GM18517 (cell line): ENCODE results near the gene SMC5.
"Not testable (repeated sequence)": the region's sequence is repeated elsewhere in the genome, so short reads cannot be mapped to it uniquely, and the experiment has no call there.

ENCODE experiments used
- ATAC-seq: cut with Tn5 transposase; IDR thresholded peaks from one replicate; pipeline ENCODE4 v1.9.1; 2021; ENCODE audit warnings: mild to moderate bottlenecking, moderate library complexity; ENCODE audit not compliant: unreplicated experiment

SMC5 gene

DNA sequence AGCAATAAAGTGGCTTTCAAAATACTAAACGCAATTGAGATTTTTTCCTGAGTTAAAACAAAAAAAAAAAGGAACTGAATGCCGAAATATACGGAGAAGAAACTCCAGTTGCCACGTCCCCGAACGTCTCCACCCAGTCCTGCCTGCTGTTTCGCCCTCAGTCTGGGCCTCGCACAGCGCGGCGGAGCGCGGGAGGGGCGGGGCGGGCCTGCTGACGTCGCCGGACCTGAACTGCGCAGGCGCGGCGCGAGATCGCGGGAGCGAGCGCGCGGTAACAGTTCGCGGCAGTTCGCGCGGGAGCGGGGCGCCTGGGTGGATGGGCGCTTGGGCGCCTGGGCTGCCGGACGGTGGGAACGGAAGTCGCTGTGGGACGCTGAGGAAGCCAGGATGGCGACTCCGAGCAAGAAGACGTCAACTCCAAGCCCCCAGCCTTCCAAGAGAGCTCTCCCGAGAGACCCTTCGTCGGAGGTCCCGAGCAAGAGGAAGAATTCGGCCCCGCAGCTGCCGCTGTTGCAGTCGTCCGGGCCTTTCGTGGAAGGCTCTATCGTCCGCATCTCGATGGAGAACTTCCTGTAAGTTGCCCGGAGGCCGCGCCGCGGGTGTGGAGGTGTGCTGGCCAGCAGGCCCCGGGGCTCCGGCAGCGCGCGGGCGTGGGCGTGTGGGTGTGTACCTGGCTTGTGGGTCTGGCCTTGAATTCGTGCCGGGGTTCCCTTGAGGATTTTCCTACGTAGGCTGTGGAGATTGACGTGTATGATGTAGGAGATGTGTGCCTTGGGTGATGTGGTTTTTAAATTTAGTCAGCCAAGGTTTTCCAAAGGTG, at the start of gene SMC5:
Gene SMC5, plus strand, starts transcription at position 287 of the 820 bp plus-strand sequence. Its CDS starts 101 bp downstream, at position 388.
- ATAC-seq = peak; percentile 87

DNA sequence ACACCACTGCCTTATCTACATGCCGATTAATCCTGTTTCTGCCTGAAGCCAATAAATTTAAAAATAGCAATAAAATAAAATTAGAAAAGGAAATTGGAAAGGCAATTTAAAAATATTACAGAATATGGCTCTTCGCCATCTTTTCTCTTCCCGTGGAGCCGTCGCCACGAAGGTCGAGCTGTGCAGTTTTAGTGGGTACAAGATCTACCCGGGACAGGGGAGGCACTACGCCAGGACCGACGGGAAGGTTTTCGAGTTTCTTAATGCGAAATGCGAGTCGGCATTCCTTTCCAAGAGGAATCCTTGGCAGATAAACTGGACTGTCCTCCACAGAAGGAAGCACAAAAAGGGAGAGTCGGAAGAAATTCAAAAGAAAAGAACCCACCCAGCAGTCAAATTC, 41.7 kb upstream of the SMC5 start:
- no peak for ATAC-seq

DNA sequence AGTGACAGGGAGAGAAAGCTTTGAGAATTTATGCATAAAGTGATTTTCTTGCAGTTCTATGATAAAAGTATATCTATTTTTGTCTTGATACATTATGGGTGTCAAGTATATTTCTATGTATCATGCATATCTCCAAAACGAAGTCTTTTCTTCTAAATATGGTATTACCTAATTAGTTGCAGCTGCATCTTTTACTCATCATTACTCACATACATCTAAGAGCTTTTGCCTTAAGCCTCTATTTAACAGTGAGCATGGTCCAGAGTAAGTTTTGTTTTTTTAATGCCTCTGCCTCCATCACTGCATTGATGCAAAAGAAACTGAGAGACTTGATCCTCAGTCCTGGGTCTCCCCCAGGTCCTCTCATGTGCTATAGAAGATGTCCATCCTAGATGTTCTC, 40.0 kb upstream of the SMC5 start:
- ATAC-seq = no peak

DNA sequence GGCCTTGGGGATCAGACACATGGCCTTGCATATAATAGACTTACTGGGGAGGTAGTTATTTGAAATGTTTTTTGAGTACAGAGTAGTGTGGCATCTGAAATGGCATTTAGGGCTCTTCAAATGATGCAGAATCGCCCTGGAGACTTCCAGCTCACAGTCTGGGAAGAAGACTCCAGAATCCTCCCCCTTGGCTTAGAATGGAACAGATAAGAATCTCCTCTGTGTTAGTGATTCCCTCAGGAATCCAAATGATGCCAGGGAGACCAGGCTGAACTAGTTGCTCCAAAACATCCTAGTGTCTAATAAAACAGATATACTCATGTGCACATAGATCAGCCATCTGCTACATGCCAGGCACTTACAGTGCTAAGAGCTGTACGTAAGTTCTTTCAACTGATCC, 38.6 kb upstream of the SMC5 start:
- ATAC-seq = no peak

DNA sequence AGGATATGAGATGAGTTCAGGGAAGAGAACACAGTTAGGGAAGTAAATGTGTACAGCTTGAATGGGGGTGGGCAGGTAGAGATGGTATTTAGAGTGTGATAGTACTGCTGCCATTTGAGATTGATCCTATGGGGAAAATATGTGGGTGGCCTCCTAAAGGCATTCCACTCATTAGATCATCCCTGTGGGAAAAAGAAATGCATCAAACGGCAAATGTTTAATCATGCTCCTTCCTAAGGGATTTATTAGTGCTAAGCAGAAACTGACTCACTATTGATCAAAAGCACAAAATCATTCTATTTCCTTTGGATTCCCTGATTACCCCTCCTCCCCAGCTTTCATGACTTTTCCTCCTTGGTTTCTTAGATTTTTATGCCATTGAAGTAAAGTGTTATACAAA, 36.4 kb upstream of the SMC5 start:
- no peak for ATAC-seq

DNA sequence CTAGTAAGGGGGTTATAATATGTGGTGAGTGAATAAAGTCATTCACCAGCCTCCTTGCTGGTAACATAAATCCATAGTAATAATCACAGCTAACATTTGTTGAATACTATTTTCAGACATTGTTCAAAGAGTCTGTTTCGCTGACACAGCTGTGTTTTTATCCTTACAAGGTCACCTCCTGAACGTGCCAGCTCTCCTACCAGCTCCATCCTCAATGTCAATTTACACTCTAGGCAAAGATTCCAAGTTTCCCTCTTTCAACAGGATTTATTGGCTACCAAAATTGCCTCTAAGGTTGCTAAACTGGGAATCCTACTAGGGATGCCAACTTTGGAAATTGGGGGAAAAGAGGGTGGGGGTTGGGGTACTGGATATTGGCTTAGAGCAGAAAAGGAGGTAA, 30.7 kb upstream of the SMC5 start:
- no peak for ATAC-seq

DNA sequence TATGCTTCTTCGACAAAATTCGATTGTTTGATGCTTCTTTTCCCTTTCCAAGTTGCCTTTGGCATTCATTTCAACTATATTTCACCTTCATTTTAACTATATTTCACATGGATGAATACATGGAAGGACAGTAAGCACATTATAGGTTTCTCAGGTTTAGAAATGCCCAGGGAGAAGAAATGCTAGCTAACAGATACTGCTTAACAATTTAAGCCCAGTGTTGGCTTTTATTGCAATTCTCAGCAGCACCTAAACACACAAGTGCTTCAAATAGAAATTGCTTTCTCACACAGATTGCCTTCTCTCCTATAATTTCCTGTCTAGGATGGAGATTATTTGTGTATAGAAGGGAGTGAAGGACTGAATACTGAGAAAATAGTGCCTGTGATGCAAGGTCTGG, 30.2 kb upstream of the SMC5 start:
- no peak for ATAC-seq

DNA sequence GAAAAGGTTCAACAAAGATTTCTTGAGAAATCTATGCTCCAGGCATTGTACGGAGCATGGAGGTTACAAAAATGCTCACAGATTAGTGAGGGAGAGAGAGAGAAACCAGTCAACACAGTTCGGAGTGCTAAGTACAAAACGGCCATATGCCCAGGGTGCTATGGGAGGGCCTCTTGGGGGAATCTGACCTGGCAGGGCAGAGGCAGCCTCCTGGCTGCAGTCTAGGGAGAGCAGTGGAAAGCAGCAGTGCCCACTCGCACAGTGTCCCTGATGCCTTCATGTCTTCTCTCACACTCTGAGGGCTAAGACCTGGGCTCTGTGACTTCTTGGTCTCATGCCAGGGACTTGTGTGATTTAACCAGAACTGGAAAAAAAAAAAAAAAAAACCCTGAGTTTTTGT, 29.8 kb upstream of the SMC5 start:
- ATAC-seq = no peak

DNA sequence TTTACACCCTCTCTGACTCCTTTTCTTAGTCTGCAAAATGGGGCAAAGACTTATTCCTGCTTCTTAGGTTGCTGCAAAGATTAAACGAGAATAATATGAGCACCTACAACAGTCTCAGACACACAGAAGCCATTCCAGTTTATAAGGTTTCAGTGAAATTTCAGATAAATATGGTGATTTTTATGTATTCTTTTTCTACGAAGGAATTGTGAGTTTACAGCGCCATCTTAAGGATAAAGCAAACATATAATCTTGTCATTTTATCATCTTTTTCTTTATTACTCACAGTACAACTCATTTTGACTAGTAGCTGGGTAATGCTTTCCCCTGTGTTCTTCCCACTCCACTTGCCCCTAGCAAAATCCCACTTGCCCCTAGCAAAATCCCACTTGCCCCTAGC, 29.2 kb upstream of the SMC5 start:
- ATAC-seq = no peak

DNA sequence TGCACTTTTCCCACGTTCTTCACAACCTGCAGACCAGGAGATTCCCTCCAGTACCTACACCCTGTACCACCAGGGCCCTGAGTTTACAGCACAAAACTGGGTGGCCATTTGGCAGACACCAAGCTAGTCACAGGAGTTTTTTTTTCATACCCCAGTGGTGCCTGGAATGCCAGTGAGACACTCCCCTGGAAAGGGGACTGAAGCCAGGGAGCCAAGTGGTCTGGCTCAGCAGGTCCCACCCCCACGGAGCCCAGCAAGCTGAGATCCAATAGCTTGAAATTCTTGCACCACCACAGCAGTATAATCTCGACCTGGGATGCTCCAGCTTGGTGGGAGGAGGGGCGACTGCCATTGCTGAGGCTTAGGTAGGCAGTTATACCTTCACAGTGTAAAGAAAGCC, 26.3 kb upstream of the SMC5 start:
- ATAC-seq = no peak

DNA sequence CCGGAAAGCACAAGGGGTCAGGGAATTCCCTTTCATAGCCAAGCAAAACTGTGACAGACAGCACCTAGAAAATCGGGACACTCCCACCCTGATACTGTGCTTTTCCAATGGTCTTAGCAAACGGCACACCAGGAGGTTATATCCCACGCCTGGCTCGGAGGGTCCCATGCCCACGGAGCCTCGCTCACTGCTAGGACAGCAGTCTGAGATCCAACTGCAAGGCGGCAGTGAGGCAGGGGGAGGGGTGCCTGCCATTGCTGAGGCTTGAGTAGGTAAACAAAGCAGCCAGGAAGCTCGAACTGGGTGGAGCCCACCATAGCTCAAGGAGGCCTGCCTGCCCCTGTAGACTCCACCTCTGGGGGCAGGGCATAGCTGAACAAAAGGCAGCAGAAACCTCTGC, 24.6 kb upstream of the SMC5 start:
- not testable (repeated sequence) for ATAC-seq

DNA sequence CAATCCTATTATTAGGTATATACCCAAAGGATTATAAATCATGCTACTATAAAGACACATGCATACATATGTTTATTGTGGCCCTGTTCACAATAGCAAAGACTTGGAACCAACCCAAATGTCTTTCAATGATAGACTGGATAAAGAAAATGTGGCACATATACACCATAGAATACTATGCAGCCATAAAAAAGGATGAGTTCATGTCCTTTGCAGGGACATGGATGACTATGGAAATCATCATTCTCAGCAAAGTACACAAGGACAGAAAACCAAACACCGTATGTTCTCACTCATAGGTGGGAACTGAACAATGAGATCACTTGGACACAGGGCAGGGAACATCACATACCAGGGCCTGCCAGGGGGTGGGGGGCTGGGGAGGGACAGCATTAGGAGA, 12.8 kb upstream of the SMC5 start:
- ATAC-seq = not testable (repeated sequence)

DNA sequence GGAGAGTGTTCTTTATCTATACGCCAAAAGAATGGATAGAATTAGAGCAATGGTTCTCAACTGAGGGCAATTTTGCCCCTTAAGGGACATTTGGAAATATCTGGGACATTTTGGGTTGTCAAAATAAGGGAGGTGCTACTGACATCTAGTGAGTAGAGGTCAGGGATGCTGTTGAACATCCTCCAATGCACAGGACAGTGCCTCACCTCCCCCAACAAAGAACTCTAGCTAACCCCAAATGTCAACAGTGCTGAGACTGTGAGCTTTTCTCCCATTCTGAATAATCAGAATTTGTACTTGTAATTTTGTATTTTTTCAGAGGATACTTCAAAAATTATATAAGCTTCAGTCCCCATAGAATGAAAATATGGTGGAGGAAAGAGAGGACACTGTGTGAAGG, 8.6 kb upstream of the SMC5 start:
- no peak for ATAC-seq

DNA sequence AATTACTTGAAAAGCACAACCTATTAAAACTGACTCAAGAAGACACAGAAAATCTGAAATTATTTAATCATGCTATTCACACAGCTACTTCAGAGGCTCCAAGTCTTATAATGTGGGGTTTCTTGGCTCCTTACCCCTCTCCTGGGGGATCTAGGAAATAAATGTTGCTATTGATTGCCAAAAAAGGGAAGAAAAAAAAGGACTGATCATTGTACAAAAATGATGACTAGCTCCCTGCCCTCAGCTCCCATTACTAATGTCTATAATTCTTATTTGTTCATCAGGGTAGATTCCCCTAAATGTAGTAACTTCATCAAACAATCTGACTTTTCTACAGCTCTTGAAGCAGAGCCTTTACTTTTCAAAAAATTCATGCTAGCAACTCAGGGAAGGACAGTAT, 3.3 kb upstream of the SMC5 start:
- no peak for ATAC-seq

DNA sequence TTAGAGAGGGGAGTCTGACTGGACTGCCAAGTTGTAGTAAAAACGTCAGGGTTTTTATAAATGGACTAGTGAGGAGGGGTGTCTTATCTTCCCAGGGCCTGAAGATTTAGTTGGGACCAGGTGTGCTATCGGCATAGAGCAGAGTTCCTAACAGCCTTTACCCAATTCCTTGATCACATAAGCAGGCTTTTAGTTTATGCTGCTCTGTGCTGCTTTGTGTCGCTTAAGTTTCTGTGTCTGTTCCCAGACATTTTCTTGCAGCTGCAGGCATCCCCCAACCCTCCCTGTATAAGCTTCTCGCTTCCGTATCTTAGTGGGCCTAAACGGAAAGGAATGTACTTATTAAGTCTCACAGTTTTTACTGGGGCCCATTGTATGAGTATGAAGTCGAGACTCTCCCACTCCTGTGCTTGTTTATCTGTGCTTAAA, 2.6 kb upstream of the SMC5 start:
- no peak for ATAC-seq

DNA sequence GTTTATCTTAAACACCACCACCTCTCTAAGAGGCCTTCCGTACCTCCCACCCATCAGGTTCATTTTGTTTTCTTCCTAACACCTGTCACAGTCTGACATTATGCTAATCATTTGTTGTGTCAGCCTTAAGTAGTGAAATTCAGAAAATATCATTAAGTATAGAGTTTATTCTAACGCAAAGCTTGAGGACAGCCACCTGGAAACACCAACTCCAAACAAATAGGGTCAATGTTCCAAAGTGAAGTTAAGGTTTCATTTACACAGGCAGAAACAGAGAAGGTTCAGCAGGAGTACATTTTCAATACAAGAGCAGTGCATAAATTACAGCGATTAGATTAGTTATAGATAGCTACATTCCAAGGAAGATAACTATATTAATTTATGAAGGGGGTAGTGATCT, 1.3 kb upstream of the SMC5 start:
- no peak for ATAC-seq

DNA sequence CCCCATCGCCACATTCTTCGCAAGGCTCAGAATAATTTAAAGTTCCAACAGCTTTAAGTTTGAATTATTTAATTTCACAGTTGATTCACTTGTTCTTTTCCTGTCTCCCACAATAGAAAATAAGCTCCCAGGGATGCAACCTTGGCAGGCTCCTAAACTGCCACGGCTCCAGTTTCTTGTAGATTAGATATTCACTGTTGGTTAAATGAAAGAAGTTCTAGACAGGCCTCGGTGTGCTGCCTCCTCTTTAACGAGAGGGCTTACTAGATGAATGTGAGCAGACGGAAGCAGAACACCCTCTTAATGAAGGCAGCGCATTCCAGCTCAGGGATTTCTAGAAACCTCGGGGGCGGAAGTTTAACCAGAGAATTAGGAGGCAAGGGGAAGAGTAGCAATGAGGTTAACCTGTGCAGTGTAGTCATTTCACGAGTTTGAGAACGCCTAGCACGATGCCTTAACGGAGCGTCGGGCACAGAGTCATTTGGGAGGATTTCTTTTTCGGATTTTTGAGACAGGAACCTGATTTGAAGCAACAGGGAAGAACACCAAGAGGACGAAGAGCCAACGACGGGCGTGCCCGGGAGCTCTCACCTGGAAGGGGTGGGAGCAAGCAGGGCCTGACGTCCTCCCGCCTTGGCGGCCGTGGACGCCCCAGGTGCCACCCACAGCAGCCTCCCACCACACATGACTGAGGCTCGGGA, 637 bp upstream of the SMC5 start:
- peak; percentile 54 for ATAC-seq

DNA sequence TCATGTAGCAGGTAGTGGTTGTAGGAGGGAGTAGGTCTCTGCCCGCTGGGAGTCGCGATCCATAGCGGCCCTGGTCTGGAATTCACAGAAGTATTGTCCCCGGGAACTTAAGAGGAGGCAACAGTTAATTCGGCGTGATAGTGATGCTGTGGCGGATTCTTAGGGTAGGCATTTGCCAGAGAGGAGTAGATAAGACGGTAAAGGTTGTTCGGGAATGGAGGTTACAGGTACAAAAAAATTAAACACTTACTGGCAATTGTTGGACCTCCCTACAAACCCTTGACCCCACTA, 679 bp downstream of the SMC5 start:
- ATAC-seq = no peak

DNA sequence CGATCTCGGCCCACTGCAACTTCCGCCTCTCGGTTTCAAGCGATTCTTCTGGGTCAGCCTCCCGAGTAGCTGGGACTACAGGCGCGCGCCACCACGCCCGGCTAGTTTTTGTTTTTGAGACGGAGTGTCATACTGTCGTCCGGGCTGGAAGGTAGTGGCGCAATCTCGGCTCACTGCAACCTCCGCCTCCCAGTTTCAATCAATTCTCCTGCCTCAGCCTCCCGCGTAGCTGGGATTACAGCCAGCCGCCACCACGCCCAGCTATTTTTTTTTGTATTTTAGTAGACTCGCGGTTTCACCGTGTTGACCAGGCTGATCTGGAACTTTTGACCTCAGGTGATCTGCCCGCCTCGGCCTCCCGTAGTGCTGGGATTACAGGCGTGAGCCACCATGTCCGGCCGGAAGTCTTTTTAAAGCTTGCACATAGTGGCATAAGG, 1.2 kb downstream of the SMC5 start:
- ATAC-seq = no peak

DNA sequence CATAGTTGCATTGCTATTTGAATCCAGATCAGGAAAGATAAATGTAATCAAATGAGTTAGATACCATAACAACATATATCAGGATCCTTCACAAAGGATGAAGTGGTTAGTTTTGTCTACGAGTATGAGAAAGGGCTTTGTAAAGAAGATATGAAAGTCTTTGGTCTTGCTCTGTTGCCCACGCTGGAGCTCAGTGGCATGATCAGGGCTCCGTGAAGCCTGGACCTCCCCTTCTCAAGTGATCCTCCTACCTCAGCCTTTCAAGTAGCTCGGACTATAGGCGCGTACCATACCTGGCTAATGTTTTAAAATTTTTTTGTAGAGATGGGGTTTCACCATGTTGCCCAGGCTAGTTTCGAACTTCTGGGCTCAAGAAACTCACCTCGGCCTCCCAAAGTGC, 1.8 kb downstream of the SMC5 start:
- peak; percentile 26 for ATAC-seq

DNA sequence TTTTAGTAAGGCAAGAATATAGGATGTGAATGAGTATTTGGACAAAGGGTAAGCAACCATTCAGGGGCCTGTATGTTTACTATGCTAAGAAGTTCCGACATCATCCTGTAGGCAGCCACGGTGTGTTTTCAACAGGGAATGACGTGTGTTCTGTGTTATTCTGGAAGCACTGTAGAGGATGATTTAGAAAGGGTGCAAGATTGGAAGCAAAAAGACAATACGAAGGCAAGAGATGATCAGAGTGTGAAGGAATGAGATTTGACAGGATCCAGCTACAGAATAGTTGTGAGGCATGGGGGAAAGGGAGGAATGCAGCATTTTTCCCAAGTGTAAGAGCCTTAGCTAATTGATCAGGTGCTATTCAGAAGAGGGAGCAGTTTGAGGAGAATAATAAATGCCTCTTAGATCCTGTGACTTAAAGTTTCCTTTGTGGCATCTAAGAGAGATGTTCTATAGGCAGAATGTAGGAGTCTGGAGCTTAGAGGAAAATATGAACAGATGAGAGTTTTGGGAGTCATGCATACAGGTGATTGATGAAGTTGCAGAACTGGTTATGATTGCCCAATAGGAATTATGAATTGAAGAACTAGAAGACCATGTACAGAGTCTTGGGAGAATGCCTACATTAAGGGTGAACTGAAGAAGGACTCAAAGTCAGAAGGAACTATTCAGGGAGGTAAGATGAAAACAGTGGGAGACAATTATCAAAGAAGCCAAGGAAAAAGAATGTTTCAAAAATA, 2.5 kb downstream of the SMC5 start:
- no peak for ATAC-seq

DNA sequence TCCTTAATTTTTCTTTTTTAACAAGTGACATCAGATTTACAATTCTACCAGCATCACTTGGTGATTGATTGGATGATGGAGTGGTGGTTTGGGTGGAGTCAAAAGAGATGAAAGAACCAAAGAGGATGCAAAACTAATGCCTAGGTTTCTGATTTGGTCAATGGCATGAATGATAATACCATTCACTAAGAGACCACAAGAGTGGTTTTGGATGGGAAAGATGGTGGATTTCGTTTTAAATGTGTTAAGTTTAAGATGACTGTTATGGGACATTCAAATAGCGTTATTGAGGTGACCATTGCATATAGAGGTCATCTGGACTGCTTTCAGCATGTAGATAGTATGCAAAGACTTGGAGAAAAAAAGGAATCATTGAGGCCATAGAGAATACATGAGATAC, 3.6 kb downstream of the SMC5 start:
- ATAC-seq = no peak
